ENCODE results near the gene ALDH1A3. TPM values are rescaled to one million over a fixed set of nuclear protein-coding genes. Genes with fewer than 3 reads are reported as not detected.
A peak's percentile ranks its signal among the peaks of the same experiment; 100 is the strongest.

The ALDH1A3 gene
- total and polyA plus RNA-seq, 5 donors from 2014 or later: not detected

- H3K4me1 Mint-ChIP-seq: no peaks in the 10 kb centered on the region
- Histone ChIP-seq H3K4me3 (ENCODE audit: low read depth, low read length) (no peak overlapping the region), H3K27ac (ENCODE audit: insufficient read depth, low read length, poor library complexity, severe bottlenecking) (no peak overlapping the region), H3K9me3 (ENCODE audit: control insufficient read depth in 2 of 2, low read length in 2 of 2) (no peaks in the 10 kb centered on the region), H3K36me3 (ENCODE audit: control insufficient read depth, insufficient read depth, low read length) (no peaks in the 10 kb centered on the region), H3K27me3 (ENCODE audit: control insufficient read depth, insufficient read depth, low read length) (no peaks in the 10 kb centered on the region), H3K4me1 (ENCODE audit: control insufficient read depth, insufficient read depth, low read length, poor library complexity, severe bottlenecking) (no peaks in the 10 kb centered on the region)
- no peak overlapping the region for H3K27ac Mint-ChIP-seq
- H3K27me3 Mint-ChIP-seq: peaks cover 7% of the 10 kb centered on the region
- peak overlapping the region in 1 of 4 donors; percentile 51 for H3K4me3 Mint-ChIP-seq
- peaks cover 0 to 2% (median 0%) of the 10 kb centered on the region in 7 donors for H3K9me3 Mint-ChIP-seq
- no peak for DNase-seq
- no peak for ATAC-seq (ENCODE audit: low read depth in 2 of 2)
- no peaks in the 10 kb centered on the region for H3K36me3 Mint-ChIP-seq
Observed at GRCh38 chr15:100897221-100898151, 17.9 kb downstream of the ALDH1A3 start.

DNA sequence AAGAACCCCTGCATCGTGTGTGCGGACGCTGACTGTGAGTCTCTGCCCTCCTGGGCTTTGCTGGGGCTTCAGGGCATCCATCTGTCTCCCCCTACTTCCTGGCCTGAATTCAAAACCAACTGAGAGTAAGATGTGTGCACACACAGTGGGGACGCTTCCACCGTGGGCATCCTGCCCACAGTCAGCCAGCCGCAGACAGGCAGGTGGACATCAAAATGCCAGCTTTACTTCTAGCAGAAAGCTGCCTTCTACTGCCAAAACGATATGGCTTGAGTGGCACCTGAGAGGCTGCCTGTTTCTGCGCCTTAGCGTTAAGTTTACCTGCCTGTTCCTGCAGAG, 18.5 kb downstream of the ALDH1A3 start:
- H3K36me3 Mint-ChIP-seq: no peaks in the 10 kb centered on the region
- no peaks in the 10 kb centered on the region for H3K4me1 ChIP-seq (ENCODE audit: control insufficient read depth, insufficient read depth, low read length, poor library complexity, severe bottlenecking)
- peaks cover 0 to 2% (median 0%) of the 10 kb centered on the region in 7 donors for H3K9me3 Mint-ChIP-seq

GRCh38 chr15:100898661-100899462, 19.2 kb downstream of the ALDH1A3 start:
- Mint-ChIP-seq H3K27ac (no peak overlapping the region), H3K4me1 (no peaks in the 10 kb centered on the region), H3K27me3 (peaks cover 5% of the 10 kb centered on the region), H3K4me3 (no peak overlapping the region), H3K36me3 (no peaks in the 10 kb centered on the region), H3K9me3 (no peaks in the 10 kb centered on the region)
- no peaks in the 10 kb centered on the region for H3K27me3 ChIP-seq (ENCODE audit: control insufficient read depth, insufficient read depth, low read length)
- ATAC-seq (ENCODE audit: low read depth in 2 of 2) (no peak), DNase-seq (no peak)
- no peaks in the 10 kb centered on the region for H3K4me1 ChIP-seq (ENCODE audit: control insufficient read depth, insufficient read depth, low read length, poor library complexity, severe bottlenecking)
- H3K4me3 ChIP-seq (ENCODE audit: low read depth, low read length): no peak overlapping the region
- H3K36me3 ChIP-seq (ENCODE audit: control insufficient read depth, insufficient read depth, low read length): no peaks in the 10 kb centered on the region
- no peaks in the 10 kb centered on the region for H3K9me3 ChIP-seq (ENCODE audit: control insufficient read depth in 2 of 2, low read length in 2 of 2)
- H3K27ac ChIP-seq (ENCODE audit: insufficient read depth, low read length, poor library complexity, severe bottlenecking): no peak overlapping the region

More for the DNA sequence above, 18.5 kb downstream of the ALDH1A3 start:
- DNase-seq (no peak), ATAC-seq (ENCODE audit: low read depth in 2 of 2) (no peak)
- no peak overlapping the region for H3K4me3 Mint-ChIP-seq
- no peaks in the 10 kb centered on the region for H3K4me1 Mint-ChIP-seq
- Histone ChIP-seq H3K27ac (ENCODE audit: insufficient read depth, low read length, poor library complexity, severe bottlenecking) (no peak overlapping the region), H3K27me3 (ENCODE audit: control insufficient read depth, insufficient read depth, low read length) (no peaks in the 10 kb centered on the region), H3K4me3 (ENCODE audit: low read depth, low read length) (no peak overlapping the region), H3K9me3 (ENCODE audit: control insufficient read depth in 2 of 2, low read length in 2 of 2) (no peaks in the 10 kb centered on the region), H3K36me3 (ENCODE audit: control insufficient read depth, insufficient read depth, low read length) (no peaks in the 10 kb centered on the region)
- no peak overlapping the region for H3K27ac Mint-ChIP-seq
- H3K27me3 Mint-ChIP-seq: peaks cover 5% of the 10 kb centered on the region

DNA sequence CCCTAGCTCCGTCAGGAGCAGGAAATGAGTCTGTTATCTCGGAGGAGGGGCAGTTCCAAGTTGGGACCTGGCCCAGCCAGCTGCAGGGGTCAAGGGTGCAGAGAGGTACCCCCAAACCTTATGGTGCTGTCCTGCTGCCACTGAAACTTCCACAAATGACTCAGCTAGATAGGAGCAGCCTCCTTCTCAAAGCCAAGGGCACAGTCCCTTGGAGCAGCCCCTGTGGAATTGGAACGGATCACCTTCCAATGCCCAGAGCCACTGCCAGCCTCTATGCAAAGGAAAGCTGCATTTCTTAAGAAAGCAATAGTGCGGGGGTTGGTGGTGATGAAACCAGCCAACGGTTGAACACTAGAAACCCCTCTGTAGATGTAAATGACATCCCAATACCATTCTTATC, 20.0 kb downstream of the ALDH1A3 start:
- H3K27ac ChIP-seq (ENCODE audit: insufficient read depth, low read length, poor library complexity, severe bottlenecking): no peak overlapping the region
- H3K4me1 Mint-ChIP-seq: no peaks in the 10 kb centered on the region
- no peaks in the 10 kb centered on the region for H3K4me1 ChIP-seq (ENCODE audit: control insufficient read depth, insufficient read depth, low read length, poor library complexity, severe bottlenecking)
- H3K27me3 Mint-ChIP-seq: peaks cover 5% of the 10 kb centered on the region
- no peaks in the 10 kb centered on the region for H3K36me3 ChIP-seq (ENCODE audit: control insufficient read depth, insufficient read depth, low read length)
- H3K27ac Mint-ChIP-seq: no peak overlapping the region
- DNase-seq (no peak), ATAC-seq (ENCODE audit: low read depth in 2 of 2) (no peak)
- no peaks in the 10 kb centered on the region for H3K9me3 Mint-ChIP-seq
- no peak overlapping the region for H3K4me3 ChIP-seq (ENCODE audit: low read depth, low read length)
- no peaks in the 10 kb centered on the region for H3K36me3 Mint-ChIP-seq
- H3K27me3 ChIP-seq (ENCODE audit: control insufficient read depth, insufficient read depth, low read length): no peaks in the 10 kb centered on the region
- H3K4me3 Mint-ChIP-seq: no peak overlapping the region
- no peaks in the 10 kb centered on the region for H3K9me3 ChIP-seq (ENCODE audit: control insufficient read depth in 2 of 2, low read length in 2 of 2)

- Mint-ChIP-seq H3K9me3 (no peaks in the 10 kb centered on the region), H3K4me3 (no peak overlapping the region), H3K4me1 (no peaks in the 10 kb centered on the region), H3K27me3 (peaks cover 5% of the 10 kb centered on the region), H3K27ac (no peak overlapping the region), H3K36me3 (no peaks in the 10 kb centered on the region)
- Histone ChIP-seq H3K27me3 (ENCODE audit: control insufficient read depth, insufficient read depth, low read length) (no peaks in the 10 kb centered on the region), H3K9me3 (ENCODE audit: control insufficient read depth in 2 of 2, low read length in 2 of 2) (no peaks in the 10 kb centered on the region), H3K4me3 (ENCODE audit: low read depth, low read length) (no peak overlapping the region), H3K4me1 (ENCODE audit: control insufficient read depth, insufficient read depth, low read length, poor library complexity, severe bottlenecking) (no peaks in the 10 kb centered on the region), H3K27ac (ENCODE audit: insufficient read depth, low read length, poor library complexity, severe bottlenecking) (no peak overlapping the region), H3K36me3 (ENCODE audit: control insufficient read depth, insufficient read depth, low read length) (no peaks in the 10 kb centered on the region)
- ATAC-seq (ENCODE audit: low read depth in 2 of 2): no peak
- DNase-seq: no peak
Observed at GRCh38 chr15:100900136-100900794, 20.6 kb downstream of the ALDH1A3 start.

DNA sequence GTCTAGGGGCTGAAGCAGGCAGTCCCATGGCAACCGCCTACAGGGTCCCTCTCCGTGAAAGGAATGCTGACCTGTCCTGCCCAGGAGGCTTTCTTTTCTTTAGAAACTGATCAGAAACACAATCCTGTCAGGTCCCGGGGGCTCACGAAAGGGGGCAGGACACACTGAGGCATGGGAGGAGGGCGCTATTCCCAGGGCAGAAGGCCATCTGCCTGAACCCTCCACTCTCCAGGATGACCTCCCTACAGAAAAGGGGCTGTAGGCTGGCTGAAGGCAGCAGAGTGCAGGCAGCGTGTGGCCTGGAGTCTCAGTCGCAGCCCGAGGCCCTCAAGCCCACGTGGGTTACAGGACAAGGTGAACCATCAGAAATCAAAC, 21.2 kb downstream of the ALDH1A3 start:
- no peak overlapping the region for H3K4me3 Mint-ChIP-seq
- H3K9me3 Mint-ChIP-seq: no peaks in the 10 kb centered on the region
- H3K36me3 Mint-ChIP-seq: no peaks in the 10 kb centered on the region
- no peaks in the 10 kb centered on the region for H3K4me1 ChIP-seq (ENCODE audit: control insufficient read depth, insufficient read depth, low read length, poor library complexity, severe bottlenecking)
- no peak for DNase-seq
- H3K27me3 Mint-ChIP-seq: peaks cover 5% of the 10 kb centered on the region
- no peaks in the 10 kb centered on the region for H3K27me3 ChIP-seq (ENCODE audit: control insufficient read depth, insufficient read depth, low read length)
- H3K9me3 ChIP-seq (ENCODE audit: control insufficient read depth in 2 of 2, low read length in 2 of 2): no peaks in the 10 kb centered on the region
- ATAC-seq (ENCODE audit: low read depth in 2 of 2): no peak
- H3K36me3 ChIP-seq (ENCODE audit: control insufficient read depth, insufficient read depth, low read length): no peaks in the 10 kb centered on the region
- H3K27ac Mint-ChIP-seq: no peak overlapping the region
- H3K27ac ChIP-seq (ENCODE audit: insufficient read depth, low read length, poor library complexity, severe bottlenecking): no peak overlapping the region
- no peak overlapping the region for H3K4me3 ChIP-seq (ENCODE audit: low read depth, low read length)
- H3K4me1 Mint-ChIP-seq: no peaks in the 10 kb centered on the region

DNA sequence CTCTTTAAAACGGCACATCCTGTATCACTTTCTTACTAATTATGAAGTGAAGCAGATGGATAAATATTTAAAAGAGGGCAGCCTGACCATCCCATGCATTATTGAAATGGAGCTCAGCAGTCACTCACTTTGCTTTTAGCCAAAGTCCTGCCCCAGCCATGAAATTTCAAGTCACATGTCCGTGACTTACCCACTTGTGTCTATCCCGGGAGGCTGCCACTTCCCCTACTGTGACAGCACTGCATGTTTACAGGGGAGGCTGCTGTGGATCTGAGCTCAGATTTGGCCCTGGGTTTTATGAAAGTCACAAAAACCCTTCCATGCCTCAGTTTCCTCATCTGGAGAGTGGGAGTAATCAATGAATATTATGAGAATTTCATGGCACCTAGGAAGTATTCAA, 21.7 kb downstream of the ALDH1A3 start:
- Histone ChIP-seq H3K27ac (ENCODE audit: insufficient read depth, low read length, poor library complexity, severe bottlenecking) (no peak overlapping the region), H3K27me3 (ENCODE audit: control insufficient read depth, insufficient read depth, low read length) (no peaks in the 10 kb centered on the region), H3K4me3 (ENCODE audit: low read depth, low read length) (no peak overlapping the region), H3K9me3 (ENCODE audit: control insufficient read depth in 2 of 2, low read length in 2 of 2) (no peaks in the 10 kb centered on the region), H3K36me3 (ENCODE audit: control insufficient read depth, insufficient read depth, low read length) (no peaks in the 10 kb centered on the region), H3K4me1 (ENCODE audit: control insufficient read depth, insufficient read depth, low read length, poor library complexity, severe bottlenecking) (no peaks in the 10 kb centered on the region)
- Mint-ChIP-seq H3K9me3 (no peaks in the 10 kb centered on the region), H3K4me1 (no peaks in the 10 kb centered on the region), H3K36me3 (no peaks in the 10 kb centered on the region), H3K4me3 (no peak overlapping the region), H3K27ac (no peak overlapping the region), H3K27me3 (peaks cover 5% of the 10 kb centered on the region)
- DNase-seq (no peak), ATAC-seq (ENCODE audit: low read depth in 2 of 2) (no peak)
